HCT116 (cell line): ENCODE results near the gene CAPRIN2.

Source experiments
- EZH2 ChIP-seq: fragments of 200-600 bp; sonication (generic); IDR thresholded peaks from 2 replicates; pipeline ENCODE4 v1.6.1; 2017; ENCODE audit warnings: antibody characterized with exemption, mixed run types
- POLR2AphosphoS5 ChIP-seq: IDR thresholded peaks from 2 replicates; pipeline ENCODE4 v1.6.1; 2011; ENCODE audit warnings: mild to moderate bottlenecking, low read depth, low read length, moderate library complexity

GRCh38 chr12:30696103-30696408 lies 58.7 kb downstream of the CAPRIN2 start:
- TF ChIP-seq EZH2 (no peak), POLR2AphosphoS5 (no peak)
